Small intestine (tissue), 7 donors: ENCODE measurements around the gene TAF3. TPM values are rescaled to one million over a fixed set of nuclear protein-coding genes. Genes with fewer than 3 reads are reported as not detected.
A peak's percentile ranks its signal among the peaks of the same experiment; 100 is the strongest.
"Not testable (repeated sequence)": the region's sequence is repeated elsewhere in the genome, so short reads cannot be mapped to it uniquely, and the experiment has no call there.

Experiments used
- DNase-seq, 2 donors: peaks; one replicate each; pipeline versions ENCODE4 v3.0.0 to v3.0.0-alpha.2; 2013
- FAIRE-seq: peaks from 2 replicates; lab custom pipeline; 2012; peaks lifted over from hg19 to GRCh38; lab: Jason Lieb, UNC
- H3K27ac ChIP-seq, 3 donors: one replicate each; pipeline ENCODE4 v1.5.1; 2013; ENCODE audit warnings: low read length in 2 of 3, mild to moderate bottlenecking in 2 of 3, control low read depth in 1 of 3, inconsistent platforms in 1 of 3, low read depth in 1 of 3, moderate library complexity in 1 of 3
- H3K27me3 ChIP-seq, 3 donors: one replicate each; pipeline ENCODE4 v1.6.1; 2013; ENCODE audit warnings: low read length in 3 of 3, inconsistent platforms in 1 of 3; ENCODE audit not compliant: control insufficient read depth in 3 of 3, insufficient read depth in 3 of 3
- H3K36me3 ChIP-seq, 3 donors: one replicate each; pipeline ENCODE4 v1.6.1; 2013; ENCODE audit warnings: low read length in 3 of 3, inconsistent platforms in 1 of 3, low read depth in 1 of 3, mild to moderate bottlenecking in 1 of 3, moderate library complexity in 1 of 3; ENCODE audit not compliant: control insufficient read depth in 3 of 3, insufficient read depth in 2 of 3
- H3K4me1 ChIP-seq, 3 donors: one replicate each; pipeline ENCODE4 v1.6.1; 2013; ENCODE audit warnings: low read length in 2 of 3, inconsistent platforms in 1 of 3, low read depth in 1 of 3, mild to moderate bottlenecking in 1 of 3, moderate library complexity in 1 of 3; ENCODE audit not compliant: control insufficient read depth in 3 of 3, insufficient read depth in 2 of 3
- H3K4me3 ChIP-seq, 3 donors: one replicate each; pipeline ENCODE4 v1.5.1; 2013; ENCODE audit warnings: low read length in 3 of 3, control low read depth in 1 of 3, inconsistent platforms in 1 of 3, low read depth in 1 of 3, mild to moderate bottlenecking in 1 of 3, moderate library complexity in 1 of 3
- H3K9me3 ChIP-seq, 2 donors: one replicate each; pipeline ENCODE4 v1.6.1; 2013; ENCODE audit warnings: low read depth in 1 of 2, low read length in 1 of 2; ENCODE audit not compliant: control insufficient read depth in 2 of 2, insufficient read depth in 1 of 2
- WGBS, 3 donors: extraction: QIAGEN DNeasy Blood & Tissue Kit; methylation state at CpG; one replicate each; pipeline ENCODE4 v1.1.7; 2013; 5-methylcytosine and 5-hydroxymethylcytosine counted together
- polyA plus RNA-seq, 4 donors: library from polyadenylated mRNA; stranded (reverse) in 3 of 4; unstranded in 1 of 4; fragments of 200-250 nt in 3 of 4; fragments of 120-200 nt in 1 of 4; gene quantifications; one replicate each; pipeline versions ENCODE4 v1.2.1 to v1.2.3, GENCODE V29; 2013
- donor health status: healthy with polysubstance abuse.
- donor health status: control.
- donor health status: control.
- donor health status: Bipolar disorder and iron deficiency.
- donor health status: healthy.

The TAF3 gene
- polyA plus RNA-seq, 4 donors: 3.4 to 5.4 (median 4.5) TPM

DNA sequence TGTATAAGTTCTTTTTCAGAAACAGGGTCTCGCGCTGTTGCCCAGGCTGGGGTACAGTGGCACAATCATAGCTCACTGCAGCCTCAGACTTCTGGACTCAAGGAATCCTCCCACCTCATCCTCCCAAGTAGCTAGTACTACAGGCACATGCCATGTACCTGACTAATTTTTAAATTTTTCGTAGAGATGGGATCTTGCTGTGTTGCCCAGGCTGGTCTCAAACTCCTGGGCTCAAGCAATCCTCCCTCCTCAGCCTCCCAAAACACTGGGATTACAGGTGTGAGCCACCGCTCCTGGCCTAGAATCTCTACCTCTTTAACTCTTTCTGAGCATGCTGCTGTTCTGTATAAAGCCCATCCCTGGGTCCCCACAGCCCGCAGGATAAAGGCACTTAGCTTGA lies 212.9 kb downstream of the TAF3 start:
- DNase-seq, H3K9me3 ChIP-seq, H3K4me1 ChIP-seq, H3K27ac ChIP-seq, FAIRE-seq, H3K36me3 ChIP-seq, H3K4me3 ChIP-seq: not testable (repeated sequence)
- 87 to 94% (median 88%) methylated on average over 5 of the region's 5 CpGs for WGBS, 3 donors
- peaks cover 3 to 71% (median 35%) of the 10 kb centered on the region in 3 donors for H3K27me3 ChIP-seq

DNA sequence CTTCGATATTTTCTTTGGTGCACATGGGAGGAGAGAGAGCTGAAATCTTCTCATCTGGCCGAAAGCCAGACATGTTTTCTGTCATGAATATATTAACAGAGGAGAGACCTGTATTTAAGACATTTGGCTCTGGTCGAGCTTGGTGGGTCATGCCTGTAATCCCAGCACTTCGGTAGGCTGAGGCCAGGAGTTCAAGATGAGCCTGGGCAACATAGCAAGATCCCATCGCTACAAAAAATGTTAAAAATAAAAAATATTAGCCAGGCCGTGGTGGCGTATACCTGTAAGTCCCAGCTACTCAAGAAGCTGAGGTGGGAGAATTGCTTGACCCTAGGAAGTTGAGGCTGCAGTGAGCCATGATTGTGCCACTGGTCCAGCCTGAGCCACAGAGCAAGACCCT lies 214.3 kb downstream of the TAF3 start:
- H3K4me3 ChIP-seq: no peak overlapping the region
- peaks cover 0 to 3% of the 10 kb centered on the region in 2 donors for H3K9me3 ChIP-seq
- FAIRE-seq (no peak), DNase-seq (no peak)
- peaks cover 4 to 8% (median 7%) of the 10 kb centered on the region in 3 donors for H3K4me1 ChIP-seq
- H3K27ac ChIP-seq: no peak overlapping the region
- no peaks in the 10 kb centered on the region for H3K36me3 ChIP-seq
- WGBS, 3 donors: 82 to 92% (median 83%) methylated on average over 7 of the region's 7 CpGs
- H3K27me3 ChIP-seq: peaks cover 3 to 74% (median 39%) of the 10 kb centered on the region in 3 donors

DNA sequence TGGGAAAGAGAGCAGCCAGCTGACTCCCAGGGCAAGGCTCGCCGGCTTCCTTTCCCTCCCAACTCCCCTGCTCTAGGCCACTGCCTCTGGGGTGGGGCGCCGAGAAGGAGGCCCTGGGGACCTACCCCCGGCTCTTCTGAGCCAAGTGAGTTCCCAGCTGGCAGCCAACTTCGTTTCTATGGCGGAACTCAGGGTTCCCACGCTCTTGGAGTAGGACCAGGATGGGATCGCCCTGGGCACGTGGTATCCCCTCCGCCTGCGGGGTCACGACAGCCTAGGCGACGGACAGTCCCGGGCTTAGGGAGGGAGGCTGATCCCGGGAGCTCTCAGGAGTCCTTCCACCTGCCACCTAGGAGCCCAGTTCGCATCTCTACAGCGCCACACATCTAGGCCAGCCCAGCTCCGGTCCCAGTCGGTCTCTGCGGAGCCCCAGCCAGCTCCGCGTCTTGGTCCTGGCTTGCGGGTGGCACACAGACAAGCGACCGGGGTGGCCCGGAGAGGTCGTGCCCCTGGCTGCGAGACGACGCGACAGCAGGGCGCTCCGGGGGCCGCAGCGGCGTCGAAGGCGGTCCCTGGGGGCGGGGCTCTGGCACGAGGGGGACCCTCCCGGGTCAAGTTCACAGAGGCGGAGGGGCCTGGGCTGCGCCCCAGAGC lies 215.6 kb downstream of the TAF3 start:
- H3K4me1 ChIP-seq: peaks cover 5 to 8% (median 7%) of the 10 kb centered on the region in 3 donors
- WGBS, 3 donors: 4 to 10% (median 6%) methylated on average over 30 to 45 of the region's 45 CpGs
- H3K36me3 ChIP-seq: no peaks in the 10 kb centered on the region
- H3K27me3 ChIP-seq: peaks cover 3 to 88% (median 46%) of the 10 kb centered on the region in 3 donors
- FAIRE-seq (no peak), DNase-seq (peak in 1 of 2 donors; percentile 35)
- peak overlapping the region in 1 of 3 donors; percentile 5 for H3K4me3 ChIP-seq
- no peak overlapping the region for H3K27ac ChIP-seq
- peaks cover 0 to 3% of the 10 kb centered on the region in 2 donors for H3K9me3 ChIP-seq

GRCh38 chr10:8034466-8035005 lies 216.2 kb downstream of the TAF3 start:
- peaks cover 0 to 3% of the 10 kb centered on the region in 2 donors for H3K9me3 ChIP-seq
- H3K27ac ChIP-seq: no peak overlapping the region
- H3K4me3 ChIP-seq: peak overlapping the region in 1 of 3 donors; percentile 2
- peaks cover 5 to 8% (median 7%) of the 10 kb centered on the region in 3 donors for H3K4me1 ChIP-seq
- peaks cover 3 to 94% (median 48%) of the 10 kb centered on the region in 3 donors for H3K27me3 ChIP-seq
- FAIRE-seq: no peak
- WGBS, 3 donors: 3 to 5% (median 3%) methylated on average over 29 to 37 of the region's 37 CpGs
- peak in 1 of 2 donors; percentile 33 for DNase-seq
- H3K36me3 ChIP-seq: no peaks in the 10 kb centered on the region

- H3K9me3 ChIP-seq: peaks cover 0 to 3% of the 10 kb centered on the region in 2 donors
- H3K4me3 ChIP-seq: peak overlapping the region in 1 of 3 donors; percentile 2
- 5 to 13% (median 7%) methylated on average over 29 to 32 of the region's 32 CpGs for WGBS, 3 donors
- peaks cover 3 to 98% (median 48%) of the 10 kb centered on the region in 3 donors for H3K27me3 ChIP-seq
- FAIRE-seq (no peak), DNase-seq (peak in 1 of 2 donors; percentile 30)
- H3K36me3 ChIP-seq: no peaks in the 10 kb centered on the region
- peaks cover 5 to 8% (median 7%) of the 10 kb centered on the region in 3 donors for H3K4me1 ChIP-seq
- H3K27ac ChIP-seq: no peak overlapping the region
Observed at GRCh38 chr10:8035006-8035640, 216.8 kb downstream of the TAF3 start.

- Histone ChIP-seq H3K9me3 (peaks cover 0 to 3% of the 10 kb centered on the region in 2 donors), H3K27ac (no peak overlapping the region), H3K4me1 (peaks cover 5 to 8% (median 7%) of the 10 kb centered on the region in 3 donors), H3K4me3 (no peak overlapping the region), H3K27me3 (peaks cover 3 to 100% (median 47%) of the 10 kb centered on the region in 3 donors), H3K36me3 (no peaks in the 10 kb centered on the region)
- no peak for FAIRE-seq
- 6 to 13% (median 10%) methylated on average over 42 to 47 of the region's 47 CpGs for WGBS, 3 donors
- no peak for DNase-seq
Observed at GRCh38 chr10:8035641-8036470, 217.6 kb downstream of the TAF3 start.

DNA sequence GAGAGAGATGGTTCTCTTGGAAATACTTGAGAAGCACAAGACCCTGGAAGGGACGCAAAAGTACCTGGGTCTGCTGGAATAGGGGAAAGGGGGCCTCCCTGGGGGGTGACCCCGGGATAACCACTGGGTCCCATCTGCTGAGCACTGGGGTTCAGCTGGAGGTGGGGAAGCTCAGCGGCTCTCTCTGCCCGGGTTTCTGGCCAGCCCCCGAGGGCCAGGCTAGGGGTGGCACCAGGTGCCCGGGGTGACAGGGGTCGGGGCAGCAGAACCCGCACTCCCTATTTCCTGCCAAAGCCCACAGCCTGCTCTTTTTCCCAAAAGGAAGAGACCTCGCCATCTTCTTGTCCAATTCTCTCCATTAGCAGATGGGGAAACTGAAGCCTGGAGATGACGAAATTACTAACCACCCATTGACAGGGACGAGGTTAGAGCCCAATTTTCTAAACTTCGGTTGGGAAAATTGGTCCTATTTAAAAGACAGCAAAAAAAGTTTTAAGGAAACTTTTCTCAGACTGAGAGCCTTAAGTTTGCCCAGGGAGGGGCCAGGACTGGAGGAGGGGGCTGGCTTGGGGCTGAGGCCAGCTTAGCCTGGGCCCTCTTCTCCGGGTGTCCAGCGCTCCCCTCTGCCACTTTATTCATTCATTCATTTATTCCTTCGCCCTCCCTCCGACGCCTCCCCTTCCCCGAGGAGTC lies 218.3 kb downstream of the TAF3 start:
- FAIRE-seq (no peak), DNase-seq (no peak)
- Histone ChIP-seq H3K9me3 (peaks cover 0 to 3% of the 10 kb centered on the region in 2 donors), H3K27me3 (peaks cover 3 to 100% (median 45%) of the 10 kb centered on the region in 3 donors), H3K4me3 (no peak overlapping the region), H3K36me3 (no peaks in the 10 kb centered on the region), H3K27ac (no peak overlapping the region), H3K4me1 (peaks cover 5 to 8% (median 7%) of the 10 kb centered on the region in 3 donors)
- WGBS, 3 donors: 8 to 12% (median 10%) methylated on average over 18 of the region's 18 CpGs
